T47D (cell line): ENCODE results near the gene NDN.

Experiments
- DNase-seq, 2 experiments: peaks; one replicate each; pipeline versions ENCODE4 v3.0.0 to v3.0.0-alpha.2; 2011 to 2012; ENCODE audit warnings: low read depth in 1 of 2, low spot score in 1 of 2
- JUND ChIP-seq: IDR thresholded peaks from 2 replicates; pipeline ENCODE4 v1.6.1; 2012; ENCODE audit warnings: low read depth
- in situ Hi-C: cut with HindIII; loops from 2 replicates; pipeline ENCODE4 v1.10.0; 2016; ENCODE audit warnings: low sequenced_read_pairs, low pct_unique_long_range_greater_than_20kb

Gene NDN

GRCh38 chr15:23648920-23649515, 38.1 kb downstream of the NDN start:
- no peak for TF ChIP-seq JUND
- in situ Hi-C loops = loop anchor here (25.0 kb wide), 1 partner anchor 213 kb away; no protein-coding TSS in a partner anchor
- DNase-seq = peak; percentile 44 to 49

GRCh38 chr15:23647421-23648370, 39.4 kb downstream of the NDN start, which contains the start of gene MAGEL2:
TSS of gene MAGEL2 (minus strand) at chr15:23647867. CDS start at chr15:23647742, 125 bp downstream.
- in situ Hi-C loops = loop anchor here (25.0 kb wide), 1 partner anchor 215 kb away; no protein-coding TSS in a partner anchor
- TF ChIP-seq JUND = no peak
- DNase-seq = no peak

- no peak for DNase-seq
- in situ Hi-C loops = loop anchor here (25.0 kb wide), 1 partner anchor 215 kb away; no protein-coding TSS in a partner anchor
- no peak for TF ChIP-seq JUND
Measured at GRCh38 chr15:23647001-23647295, 40.2 kb downstream of the NDN start.

GRCh38 chr15:23646165-23647000, 40.7 kb downstream of the NDN start:
- in situ Hi-C loops = loop anchor here (25.0 kb wide), 1 partner anchor 216 kb away; no protein-coding TSS in a partner anchor
- DNase-seq = no peak
- TF ChIP-seq JUND = no peak

- DNase-seq = peak; percentile 60 to 66
- TF ChIP-seq JUND = no peak
- in situ Hi-C loops = loop anchor here (25.0 kb wide), 1 partner anchor 217 kb away; no protein-coding TSS in a partner anchor
Measured at GRCh38 chr15:23645371-23646164, 41.5 kb downstream of the NDN start.

- in situ Hi-C loops = loop anchor here (25.0 kb wide), 1 partner anchor 217 kb away; no protein-coding TSS in a partner anchor
- no peak for DNase-seq
- no peak for TF ChIP-seq JUND
Measured at GRCh38 chr15:23644829-23645228, 42.3 kb downstream of the NDN start.

GRCh38 chr15:23642413-23643044, 44.6 kb downstream of the NDN start:
- peak; percentile 64 to 81 for DNase-seq
- in situ Hi-C loops = loop anchor here (25.0 kb wide), 1 partner anchor 220 kb away; no protein-coding TSS in a partner anchor
- TF ChIP-seq JUND = no peak
